Breast epithelium (tissue), 3 donors: ENCODE data around the gene MYCL.

ENCODE experiments used
- CTCF ChIP-seq, 3 donors: fragments of 450-650 bp; IDR thresholded peaks; one replicate each; pipeline ENCODE4 v1.5.1; 2016 to 2017; ENCODE audit warnings: antibody characterized with exemption in 3 of 3, mild to moderate bottlenecking in 3 of 3, moderate library complexity in 3 of 3
- POLR2A ChIP-seq: fragments of 450-650 bp; IDR thresholded peaks from one replicate; pipeline ENCODE4 v1.6.1; 2016; ENCODE audit warnings: antibody characterized with exemption, mild to moderate bottlenecking, moderate library complexity

- TF ChIP-seq CTCF (IDR thresholded peaks at IDR 0.05) (no peak), POLR2A (no peak)
Observed at GRCh38 chr1:39901464-39901713, 328 bp downstream of the MYCL start.
